Large intestine (tissue), 3 donors: Measurements from ENCODE around the gene MEAK7. TPM values are rescaled to one million over a fixed set of nuclear protein-coding genes. Genes with fewer than 3 reads are reported as not detected.
"Not testable (repeated sequence)": the region's sequence is repeated elsewhere in the genome, so short reads cannot be mapped to it uniquely, and the experiment has no call there.

Experiments
- DNase-seq, 2 donors: peaks; one replicate each; pipeline versions ENCODE4 v3.0.0 to v3.0.0-alpha.2; 2013
- H3K27ac ChIP-seq: one replicate; pipeline ENCODE4 v1.5.1; 2013; ENCODE audit warnings: low read length
- H3K27me3 ChIP-seq: 2 replicates; pipeline ENCODE4 v1.6.1; 2013; ENCODE audit warnings: low read length; ENCODE audit not compliant: control insufficient read depth, insufficient read depth
- H3K36me3 ChIP-seq: 2 replicates; pipeline ENCODE4 v1.6.1; 2013; ENCODE audit warnings: low read length; ENCODE audit not compliant: control insufficient read depth, insufficient read depth
- H3K4me1 ChIP-seq: one replicate; pipeline ENCODE4 v1.6.1; 2013; ENCODE audit warnings: low read length; ENCODE audit not compliant: control insufficient read depth, insufficient read depth
- H3K4me3 ChIP-seq: one replicate; pipeline ENCODE4 v1.5.1; 2013; ENCODE audit warnings: low read length
- H3K9me3 ChIP-seq: one replicate; pipeline ENCODE4 v1.6.1; 2013; ENCODE audit warnings: mild to moderate bottlenecking, low read depth, low read length, moderate library complexity; ENCODE audit not compliant: control insufficient read depth
- WGBS: methylation state at CpG from one replicate; pipeline ENCODE4 v1.1.5; 2013; ENCODE audit warnings: low lambda C conversion rate; ENCODE audit not compliant: insufficient coverage; 5-methylcytosine and 5-hydroxymethylcytosine counted together
- polyA plus RNA-seq: library from polyadenylated mRNA; unstranded; fragments of 120-200 nt; gene quantifications from one replicate; pipeline ENCODE4 v1.2.1, GENCODE V29; 2013

MEAK7 gene
- polyA plus RNA-seq, 1 donor: 9.0 TPM

- WGBS: no CpG with 5 or more reads among the region's 4 CpGs
- Histone ChIP-seq H3K27ac (no peak overlapping the region), H3K4me3 (no peak overlapping the region), H3K36me3 (no peaks in the 10 kb centered on the region), H3K27me3 (no peaks in the 10 kb centered on the region), H3K4me1 (no peaks in the 10 kb centered on the region), H3K9me3 (peaks cover 3% of the 10 kb centered on the region)
- DNase-seq: no peak
These were observed 17.0 kb upstream of the MEAK7 start for GRCh38 chr16:84521497-84521770.

- no peak for DNase-seq
- H3K27me3 ChIP-seq: no peaks in the 10 kb centered on the region
- peaks cover 3% of the 10 kb centered on the region for H3K9me3 ChIP-seq
These were observed 16.5 kb upstream of the MEAK7 start for GRCh38 chr16:84520725-84521496.

GRCh38 chr16:84519855-84520254, 15.4 kb upstream of the MEAK7 start:
- no peak for DNase-seq
- Histone ChIP-seq H3K27me3 (no peaks in the 10 kb centered on the region), H3K9me3 (peaks cover 3% of the 10 kb centered on the region), H3K36me3 (no peaks in the 10 kb centered on the region), H3K4me1 (no peaks in the 10 kb centered on the region), H3K4me3 (no peak overlapping the region), H3K27ac (no peak overlapping the region)
- WGBS: no CpG with 5 or more reads among the region's 11 CpGs

More at GRCh38 chr16:84520725-84521496, 16.5 kb upstream of the MEAK7 start:
- no peak overlapping the region for H3K27ac ChIP-seq
- no peak overlapping the region for H3K4me3 ChIP-seq
- no peaks in the 10 kb centered on the region for H3K4me1 ChIP-seq
- WGBS: 40% methylated on average over 2 of the region's 17 CpGs
- no peaks in the 10 kb centered on the region for H3K36me3 ChIP-seq

- Histone ChIP-seq H3K27ac (no peak overlapping the region), H3K4me1 (no peaks in the 10 kb centered on the region), H3K4me3 (no peak overlapping the region), H3K9me3 (peaks cover 3% of the 10 kb centered on the region), H3K36me3 (no peaks in the 10 kb centered on the region), H3K27me3 (no peaks in the 10 kb centered on the region)
- no CpG with 5 or more reads among the region's 17 CpGs for WGBS
- DNase-seq: no peak
These were observed 14.4 kb upstream of the MEAK7 start for GRCh38 chr16:84518804-84519341.

- H3K4me1 ChIP-seq, H3K9me3 ChIP-seq, DNase-seq, H3K4me3 ChIP-seq, H3K36me3 ChIP-seq, H3K27ac ChIP-seq, H3K27me3 ChIP-seq: not testable (repeated sequence)
- no CpG with 5 or more reads among the region's 3 CpGs for WGBS
These were observed 13.8 kb upstream of the MEAK7 start for GRCh38 chr16:84518220-84518619.

- Histone ChIP-seq H3K4me3 (no peak overlapping the region), H3K4me1 (no peaks in the 10 kb centered on the region), H3K27me3 (no peaks in the 10 kb centered on the region), H3K27ac (no peak overlapping the region), H3K36me3 (no peaks in the 10 kb centered on the region), H3K9me3 (no peaks in the 10 kb centered on the region)
- no peak for DNase-seq
- 100% methylated on average over 3 of the region's 12 CpGs for WGBS
These were observed 12.9 kb upstream of the MEAK7 start for GRCh38 chr16:84517366-84517765.

GRCh38 chr16:84514874-84515835, 10.7 kb upstream of the MEAK7 start:
- H3K9me3 ChIP-seq: no peaks in the 10 kb centered on the region
- 100% methylated on average over 1 of the region's 26 CpGs for WGBS
- H3K27me3 ChIP-seq: no peaks in the 10 kb centered on the region
- no peak overlapping the region for H3K4me3 ChIP-seq
- H3K4me1 ChIP-seq: no peaks in the 10 kb centered on the region
- no peaks in the 10 kb centered on the region for H3K36me3 ChIP-seq
- DNase-seq: peak in 1 of 2 donors; percentile 33
- H3K27ac ChIP-seq: peak overlapping the region; percentile 1

- Histone ChIP-seq H3K36me3 (no peaks in the 10 kb centered on the region), H3K4me3 (no peak overlapping the region), H3K27me3 (no peaks in the 10 kb centered on the region), H3K27ac (peak overlapping the region; percentile 1), H3K4me1 (no peaks in the 10 kb centered on the region), H3K9me3 (no peaks in the 10 kb centered on the region)
- WGBS: 100% methylated on average over 2 of the region's 14 CpGs
- no peak for DNase-seq
These were observed 9.9 kb upstream of the MEAK7 start for GRCh38 chr16:84514295-84514873.

- H3K27me3 ChIP-seq: no peaks in the 10 kb centered on the region
- H3K36me3 ChIP-seq: no peaks in the 10 kb centered on the region
- no peaks in the 10 kb centered on the region for H3K4me1 ChIP-seq
- no peak for DNase-seq
- no peaks in the 10 kb centered on the region for H3K9me3 ChIP-seq
- no peak overlapping the region for H3K27ac ChIP-seq
- no CpG with 5 or more reads among the region's 11 CpGs for WGBS
- H3K4me3 ChIP-seq: no peak overlapping the region
These were observed 9.2 kb upstream of the MEAK7 start for GRCh38 chr16:84513666-84514065.

- 100% methylated on average over 1 of the region's 10 CpGs for WGBS
- H3K27ac ChIP-seq: no peak overlapping the region
- DNase-seq: no peak
These were observed 8.7 kb upstream of the MEAK7 start for GRCh38 chr16:84513123-84513522.

More at GRCh38 chr16:84513123-84513522, 8.7 kb upstream of the MEAK7 start:
- no peaks in the 10 kb centered on the region for H3K4me1 ChIP-seq
- no peaks in the 10 kb centered on the region for H3K36me3 ChIP-seq
- H3K4me3 ChIP-seq: no peak overlapping the region
- no peaks in the 10 kb centered on the region for H3K9me3 ChIP-seq
- H3K27me3 ChIP-seq: no peaks in the 10 kb centered on the region
